ENCODE data around the gene ZNF184. TPM values are rescaled to one million over a fixed set of nuclear protein-coding genes. Genes with fewer than 3 reads are reported as not detected.

ZNF184 gene
- total and polyA plus RNA-seq, 10 of the 15 experiments (the other 5 are each of a cell fraction or from before 2014, with no cell fraction given), result 4.1 to 15.1 (median 8.3) TPM

GRCh38 chr6:27479319-27480182 is 6.6 kb upstream of the ZNF184 start (continued):
- TF ChIP-seq IKZF2 (IDR thresholded peaks at IDR 0.05) (peak; percentile 58 to 60; a peak in 3 of 4 replicates), E2F8 (IDR thresholded peaks at IDR 0.05; ENCODE audit: low read depth, partially characterized antibody) (no peak), TARDBP (IDR thresholded peaks at IDR 0.05; ENCODE audit: borderline replicate concordance) (peak; percentile 97), HDAC2 (IDR thresholded peaks at IDR 0.05) (no peak), ZNF217 (IDR thresholded peaks at IDR 0.05) (0 out of 2 replicates have a peak, but pooled peaks have one; percentile 23), NBN (IDR thresholded peaks at IDR 0.05) (peak; percentile 86), HCFC1 (IDR thresholded peaks at IDR 0.05; ENCODE audit: low read length) (no peak), WRNIP1 (IDR thresholded peaks at IDR 0.05; ENCODE audit: borderline replicate concordance, low read depth, low read length) (0 out of 2 replicates have a peak, but pooled peaks have one; percentile 54), BCL3 (IDR thresholded peaks at IDR 0.05; ENCODE audit: borderline replicate concordance, insufficient read depth, low read depth, low read length, poor library complexity, severe bottlenecking) (no peak), RFX5 (IDR thresholded peaks at IDR 0.05; ENCODE audit: low read depth, low read length) (no peak), ZNF384 (IDR thresholded peaks at IDR 0.05; ENCODE audit: borderline replicate concordance, low read depth, low read length) (peak; percentile 93), NFYB (IDR thresholded peaks at IDR 0.05; ENCODE audit: insufficient read depth, low read depth, low read length) (no peak), SIX5 (IDR thresholded peaks at IDR 0.05; ENCODE audit: low read depth, low read length, severe bottlenecking) (no peak), NFXL1 (IDR thresholded peaks at IDR 0.05; ENCODE audit: borderline replicate concordance) (no peak), SREBF2 (IDR thresholded peaks at IDR 0.05; ENCODE audit: low read length) (peak; percentile 89), ETV6 (conservative IDR thresholded peaks at IDR 0.05 in 1 of 2, IDR thresholded peaks at IDR 0.05 in 1 of 2; ENCODE audit: borderline replicate concordance in 1 of 2, low read depth in 1 of 2) (peak in 1 of 2 experiments; percentile 56; a peak in 1 of 4 replicates), IRF3 (IDR thresholded peaks at IDR 0.05) (no peak), EED (IDR thresholded peaks at IDR 0.05; ENCODE audit: low read depth) (no peak), KDM1A (IDR thresholded peaks at IDR 0.05; ENCODE audit: borderline replicate concordance) (no peak), NR2F1 (conservative IDR thresholded peaks at IDR 0.05) (no peak), GATAD2B (conservative IDR thresholded peaks at IDR 0.05; ENCODE audit: low read depth) (0 out of 2 replicates have a peak, but pooled peaks have one; percentile 57), GABPA (IDR thresholded peaks at IDR 0.05; ENCODE audit: low read depth) (peak; percentile 80), LARP7 (IDR thresholded peaks at IDR 0.05) (no peak), YBX1 (IDR thresholded peaks at IDR 0.05) (no peak)
- TF ChIP-seq, protein P1, sequence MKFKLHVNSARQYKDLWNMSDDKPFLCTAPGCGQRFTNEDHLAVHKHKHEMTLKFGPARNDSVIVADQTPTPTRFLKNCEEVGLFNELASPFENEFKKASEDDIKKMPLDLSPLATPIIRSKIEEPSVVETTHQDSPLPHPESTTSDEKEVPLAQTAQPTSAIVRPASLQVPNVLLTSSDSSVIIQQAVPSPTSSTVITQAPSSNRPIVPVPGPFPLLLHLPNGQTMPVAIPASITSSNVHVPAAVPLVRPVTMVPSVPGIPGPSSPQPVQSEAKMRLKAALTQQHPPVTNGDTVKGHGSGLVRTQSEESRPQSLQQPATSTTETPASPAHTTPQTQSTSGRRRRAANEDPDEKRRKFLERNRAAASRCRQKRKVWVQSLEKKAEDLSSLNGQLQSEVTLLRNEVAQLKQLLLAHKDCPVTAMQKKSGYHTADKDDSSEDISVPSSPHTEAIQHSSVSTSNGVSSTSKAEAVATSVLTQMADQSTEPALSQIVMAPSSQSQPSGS (IDR thresholded peaks at IDR 0.05; ENCODE audit: low read length), result peak; percentile 66; the same call in 1 of the 2 replicates

Data from GM12878 (cell line).